Spleen (tissue), 11 donors: ENCODE data around the gene FAM216B. TPM values are rescaled to one million over a fixed set of nuclear protein-coding genes. Genes with fewer than 3 reads are reported as not detected.

Experiments used
- DNase-seq: peaks from one replicate; pipeline ENCODE4 v3.0.0-alpha.2; 2020
- H3K27ac ChIP-seq, 8 donors: fragments of 200-600 bp; sonication (generic) in 7 of 8; 1 replicate in 4 of 8; 2 replicates in 4 of 8; pipeline versions ENCODE4 v1.5.0 to v1.8.0; 2016 to 2021; ENCODE audit warnings: inconsistent platforms in 4 of 8, mild to moderate bottlenecking in 4 of 8, moderate library complexity in 1 of 8
- H3K27me3 ChIP-seq, 7 donors: fragments of 200-600 bp; sonication (generic) in 6 of 7; replicated peaks in 1 of 7; 1 replicate in 4 of 7; 2 replicates in 3 of 7; pipeline versions ENCODE4 v1.5.0 to v1.8.0; 2016 to 2021; ENCODE audit warnings: inconsistent platforms in 3 of 7, mild to moderate bottlenecking in 1 of 7
- H3K36me3 ChIP-seq, 6 donors: fragments of 200-600 bp; sonication (generic) in 5 of 6; 1 replicate in 4 of 6; 2 replicates in 2 of 6; pipeline versions ENCODE4 v1.5.0 to v1.8.0; 2016 to 2021; ENCODE audit warnings: inconsistent platforms in 2 of 6
- H3K4me1 ChIP-seq, 6 donors: fragments of 200-600 bp; sonication (generic) in 5 of 6; 1 replicate in 3 of 6; 2 replicates in 3 of 6; pipeline versions ENCODE4 v1.5.0 to v1.8.0; 2016 to 2021; ENCODE audit warnings: inconsistent platforms in 3 of 6
- H3K4me3 ChIP-seq, 8 donors: fragments of 200-600 bp; sonication (generic) in 7 of 8; 1 replicate in 4 of 8; 2 replicates in 4 of 8; pipeline versions ENCODE4 v1.5.0 to v1.8.0; 2016 to 2021; ENCODE audit warnings: inconsistent platforms in 4 of 8, mild to moderate bottlenecking in 4 of 8, moderate library complexity in 2 of 8
- H3K9me3 ChIP-seq, 8 donors: fragments of 200-600 bp; sonication (generic) in 7 of 8; 1 replicate in 4 of 8; 2 replicates in 4 of 8; pipeline versions ENCODE4 v1.5.0 to v1.8.0; 2016 to 2021; ENCODE audit warnings: inconsistent platforms in 4 of 8
- CTCF ChIP-seq, 11 experiments: fragments of 200-600 bp in 7 of 11; fragments of 450-650 bp in 4 of 11; sonication (generic) in 4 of 11; IDR thresholded peaks in 8 of 11; conservative IDR thresholded peaks in 3 of 11; 1 replicate in 7 of 11; 2 replicates in 4 of 11; pipeline versions ENCODE4 v1.4.0 to v1.8.0; 2016 to 2021; ENCODE audit warnings: antibody characterized with exemption in 11 of 11, inconsistent platforms in 4 of 11, mild to moderate bottlenecking in 1 of 11
- POLR2A ChIP-seq, 3 donors: fragments of 450-650 bp; IDR thresholded peaks; one replicate each; pipeline ENCODE4 v1.5.1; 2017; ENCODE audit warnings: antibody characterized with exemption in 3 of 3, mild to moderate bottlenecking in 1 of 3
- POLR2AphosphoS5 ChIP-seq, 3 donors: sonication (generic); formaldehyde crosslinking; IDR thresholded peaks; one replicate each; pipeline ENCODE4 v1.5.1; 2017; ENCODE audit warnings: antibody characterized with exemption in 3 of 3
- WGBS, 5 donors: extraction: QIAGEN DNeasy Blood & Tissue Kit in 3 of 5; methylation state at CpG; one replicate each; pipeline versions ENCODE4 v1.1.5 to v1.1.7; 2013 to 2018; 5-methylcytosine and 5-hydroxymethylcytosine counted together
- intact Hi-C: fragments of 100-400 bp; cut with DNase I; formaldehyde crosslinking; loops from one replicate; pipeline ENCODE4 v1.15.0; 2023; ENCODE audit warnings: low total_unique reads
- polyA plus RNA-seq, 3 donors: library from polyadenylated mRNA; stranded (reverse); fragments of 200-250 nt; gene quantifications; one replicate each; pipeline ENCODE4 v1.2.1, GENCODE V29; 2013
- total RNA-seq, 7 donors: library from RNA; depleted of rRNA in 3 of 7; stranded (reverse); fragments of >200 nt in 3 of 7; fragmentation: NEBNext Ultra II Directional in 4 of 7; extraction: Animal tissue kit (Norgen Biotek cat#: 25700) in 4 of 7; gene quantifications; one replicate each; pipeline versions ENCODE4 v1.1.0 to v1.2.1, GENCODE V29; 2016 to 2021
- donor health status: healthy with polysubstance abuse.
- donor health status: DM: no; HTN: no; CAD: no; lungs with moderate emphysema.
- donor health status: DM: no; HTN: no; CAD: no.
- donor health status: Bipolar disorder and iron deficiency.
- donor health status: healthy.
- donor health status: DM: no; HTN: no; CAD: no.
- donor health status: DM: yes; HTN: yes; CAD: no.

The FAM216B gene
- total and polyA plus RNA-seq, 10 donors: 0.04 to 0.16 (median 0.15) TPM; not detected in 7

- peaks cover 0 to 9% (median 2%) of the 10 kb centered on the region in 8 donors for H3K9me3 ChIP-seq
- H3K36me3 ChIP-seq: no peaks in the 10 kb centered on the region
- intact Hi-C loops: no loop called here
- no peaks in the 10 kb centered on the region for H3K4me1 ChIP-seq
- 59 to 77% (median 69%) methylated on average over 4 of the region's 4 CpGs for WGBS, 5 donors
- no peak overlapping the region for H3K4me3 ChIP-seq
- DNase-seq: no peak
- peaks cover 0 to 5% (median 0%) of the 10 kb centered on the region in 7 donors for H3K27me3 ChIP-seq
- H3K27ac ChIP-seq: no peak overlapping the region
- no peak for TF ChIP-seq POLR2A (IDR thresholded peaks at IDR 0.05)
- no peak for TF ChIP-seq POLR2AphosphoS5 (IDR thresholded peaks at IDR 0.05)
- TF ChIP-seq CTCF (IDR thresholded peaks at IDR 0.05 in 8 of 11, conservative IDR thresholded peaks at IDR 0.05 in 3 of 11): no peak
These were observed 39.1 kb downstream of the FAM216B start for GRCh38 chr13:42820451-42820850.

GRCh38 chr13:42821437-42821836 is 40.1 kb downstream of the FAM216B start:
- no peak for DNase-seq
- 68 to 89% (median 79%) methylated on average over 1 of the region's 1 CpG for WGBS, 5 donors
- Histone ChIP-seq H3K9me3 (peaks cover 0 to 9% (median 2%) of the 10 kb centered on the region in 8 donors), H3K36me3 (no peaks in the 10 kb centered on the region), H3K4me3 (no peak overlapping the region), H3K27me3 (no peaks in the 10 kb centered on the region), H3K4me1 (no peaks in the 10 kb centered on the region), H3K27ac (no peak overlapping the region)
- intact Hi-C loops: no loop called here
- TF ChIP-seq CTCF (IDR thresholded peaks at IDR 0.05 in 8 of 11, conservative IDR thresholded peaks at IDR 0.05 in 3 of 11) (no peak), POLR2AphosphoS5 (IDR thresholded peaks at IDR 0.05) (no peak), POLR2A (IDR thresholded peaks at IDR 0.05) (no peak)

GRCh38 chr13:42832341-42833096 is 51.1 kb downstream of the FAM216B start:
- 56 to 58% (median 57%) methylated on average over 10 of the region's 10 CpGs for WGBS, 5 donors
- no peak for DNase-seq
- intact Hi-C loops: no loop called here
- H3K27me3 ChIP-seq: no peaks in the 10 kb centered on the region
- no peaks in the 10 kb centered on the region for H3K9me3 ChIP-seq
- no peak overlapping the region for H3K27ac ChIP-seq
- no peaks in the 10 kb centered on the region for H3K36me3 ChIP-seq
- no peaks in the 10 kb centered on the region for H3K4me1 ChIP-seq
- no peak overlapping the region for H3K4me3 ChIP-seq
- TF ChIP-seq POLR2AphosphoS5 (IDR thresholded peaks at IDR 0.05) (no peak), POLR2A (IDR thresholded peaks at IDR 0.05) (no peak), CTCF (IDR thresholded peaks at IDR 0.05 in 8 of 11, conservative IDR thresholded peaks at IDR 0.05 in 3 of 11) (no peak)

GRCh38 chr13:42834946-42835345 is 53.6 kb downstream of the FAM216B start:
- 62 to 82% (median 71%) methylated on average over 3 of the region's 3 CpGs for WGBS, 5 donors
- Histone ChIP-seq H3K4me1 (no peaks in the 10 kb centered on the region), H3K27ac (no peak overlapping the region), H3K36me3 (no peaks in the 10 kb centered on the region), H3K4me3 (no peak overlapping the region), H3K9me3 (no peaks in the 10 kb centered on the region), H3K27me3 (no peaks in the 10 kb centered on the region)
- intact Hi-C loops: no loop called here
- TF ChIP-seq POLR2A (IDR thresholded peaks at IDR 0.05): no peak
- TF ChIP-seq CTCF (IDR thresholded peaks at IDR 0.05 in 8 of 11, conservative IDR thresholded peaks at IDR 0.05 in 3 of 11): no peak
- no peak for TF ChIP-seq POLR2AphosphoS5 (IDR thresholded peaks at IDR 0.05)
- DNase-seq: no peak
